A549 treated with AZD9567 at 1 μM for 4 hours (cell line): ENCODE results near the gene PRDM16. TPM values are rescaled to one million over a fixed set of nuclear protein-coding genes. Genes with fewer than 3 reads are reported as not detected.

Experiments used
- total RNA-seq: library from RNA; stranded (reverse); fragments of 200-300 nt; extraction: Qiagen RNA extraction; gene quantifications from 5 replicates; pipeline ENCODE4 v1.2.3, GENCODE V29; 2022; ENCODE audit not compliant: insufficient read depth

Gene PRDM16
- total RNA-seq = 0.12 to 0.23 TPM (median 0.17 TPM) in 4 of 5 replicates, not detected in the other

GRCh38 chr1:3068564-3069431 is at the start of gene PRDM16:
Gene PRDM16, plus strand, starts transcription at chr1:3069203. Its CDS starts 57 bp downstream, at chr1:3069260.

GRCh38 chr1:3021233-3021671 is 47.8 kb upstream of the PRDM16 start, which contains the start of gene ACTRT2:
Gene ACTRT2, plus strand, starts transcription at chr1:3021467. Its CDS starts 220 bp downstream, at chr1:3021687.

GRCh38 chr1:3453891-3454810 is 385.1 kb downstream of the PRDM16 start, which contains the start of gene ARHGEF16:
Gene ARHGEF16, plus strand, starts transcription at chr1:3454665. Its CDS starts 8,420 bp downstream, at chr1:3463085.

Other genes with a start within 250 kb of the PRDM16 start
- gene ACTRT2, start 47.7 kb upstream of the PRDM16 start, total RNA-seq = not detected in 5 replicates